GOT3 (cell line): Measurements from ENCODE around the gene CDH24.
"Not testable (repeated sequence)": the region's sequence is repeated elsewhere in the genome, so short reads cannot be mapped to it uniquely, and the experiment has no call there.

Experiments
- DNase-seq: peaks from one replicate; lab custom pipeline; 2025; ENCODE audit warnings: mixed read lengths; lab: John Stamatoyannopoulos, UW

The CDH24 gene

DNA sequence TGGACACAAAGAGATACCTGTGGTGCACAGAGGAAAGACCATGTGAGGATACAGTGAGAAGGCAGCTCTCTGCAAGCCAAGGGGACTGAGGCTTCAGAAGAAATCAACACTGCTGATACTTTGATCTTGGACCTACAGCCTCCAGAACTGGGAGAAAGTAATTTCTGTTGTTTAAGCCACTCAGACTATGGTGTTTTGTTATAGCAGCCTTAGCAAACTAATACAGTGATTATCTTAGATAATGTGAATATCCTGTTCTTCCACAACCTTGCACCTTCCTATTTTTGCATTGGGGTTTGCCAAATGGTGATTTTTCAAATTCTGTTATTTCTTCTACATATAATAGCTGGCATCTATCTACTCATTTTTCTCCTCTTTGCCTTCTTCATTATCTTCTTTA lies 39.2 kb downstream of the CDH24 start:
- DNase-seq: no peak

DNA sequence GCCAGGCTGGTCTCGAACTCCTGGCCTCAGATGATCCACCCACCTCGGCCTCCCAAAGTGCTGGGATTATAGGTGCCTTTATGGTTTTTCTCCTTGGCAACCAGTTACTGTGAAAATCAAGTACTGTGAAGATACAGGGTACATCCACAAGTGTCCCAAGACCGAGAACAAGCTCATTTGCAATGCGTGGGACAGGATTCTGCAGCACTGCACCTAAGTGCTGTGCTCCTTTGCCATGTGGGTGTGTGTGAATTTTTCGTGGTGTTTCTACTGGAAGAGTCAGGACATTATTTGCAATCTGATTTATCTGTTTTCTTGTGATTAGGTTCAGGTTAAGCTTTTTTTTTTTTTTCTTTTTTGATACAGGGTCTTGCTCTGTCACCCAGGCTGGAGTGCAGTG lies 40.2 kb downstream of the CDH24 start:
- no peak for DNase-seq

DNA sequence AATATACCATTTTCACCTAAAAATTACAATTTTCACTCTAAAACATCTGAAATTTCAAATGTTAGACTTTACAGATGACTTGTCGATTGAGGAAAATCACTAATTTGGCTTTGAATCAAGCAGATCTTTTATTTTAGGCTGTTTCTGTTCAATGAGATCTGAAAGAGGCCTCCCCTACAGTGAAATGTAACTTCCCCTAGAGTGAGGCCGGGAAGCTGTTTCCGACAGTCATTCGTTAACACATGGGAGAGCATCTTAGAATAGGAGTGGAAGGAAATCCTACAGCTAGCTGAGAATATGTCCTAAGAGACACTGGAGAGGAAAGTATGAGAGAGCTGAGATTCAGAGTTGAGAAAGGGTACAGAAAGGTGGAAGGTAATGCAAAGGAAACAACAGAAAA lies 41.7 kb downstream of the CDH24 start:
- DNase-seq: no peak

DNA sequence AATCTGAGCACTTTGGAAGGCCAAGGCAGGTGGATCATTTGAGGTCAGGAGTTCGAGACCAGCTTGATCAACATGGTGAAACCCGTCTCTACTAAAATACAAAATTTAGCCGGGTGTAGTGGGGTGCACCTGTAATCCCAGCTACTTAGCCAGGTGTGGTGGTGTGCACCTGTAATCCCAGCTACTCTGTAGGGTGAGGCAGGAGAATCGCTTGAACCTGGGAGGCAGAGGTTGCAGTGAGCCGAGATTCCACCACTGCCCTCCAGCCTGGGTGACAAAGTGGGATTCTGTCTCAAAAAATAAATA lies 43.6 kb downstream of the CDH24 start:
- not testable (repeated sequence) for DNase-seq

DNA sequence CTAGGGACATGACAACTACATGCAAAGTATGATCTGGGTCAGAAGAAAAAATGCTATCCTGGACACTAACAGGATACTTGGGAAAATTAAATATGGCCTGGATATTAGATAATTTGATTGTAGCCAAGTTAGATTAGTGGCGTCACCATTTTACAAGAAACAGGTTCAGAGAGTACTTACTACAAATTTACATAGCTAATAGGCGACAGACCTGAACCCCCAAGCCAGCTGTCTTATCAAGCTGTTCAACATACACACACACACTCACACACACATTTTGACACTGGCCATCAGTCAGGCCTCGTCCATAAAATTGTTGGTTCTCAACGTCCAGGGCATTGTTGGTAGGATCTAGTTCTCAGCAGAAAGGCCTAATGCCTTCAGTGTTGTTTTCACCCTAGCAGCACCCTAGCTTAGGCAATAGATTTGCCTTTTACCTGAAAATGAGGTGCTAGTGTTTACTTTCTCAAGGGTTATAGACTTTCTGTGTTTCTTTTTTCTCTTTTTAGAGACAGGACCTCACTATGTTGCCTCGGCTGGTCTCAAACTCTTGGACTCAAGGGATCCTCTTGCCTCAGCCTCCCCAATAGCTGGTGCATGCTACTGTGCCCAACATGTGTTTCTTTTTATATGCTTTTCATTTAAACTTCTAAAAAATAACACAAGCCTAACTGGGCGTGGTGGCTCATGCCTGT lies 44.1 kb downstream of the CDH24 start:
- DNase-seq: no peak

DNA sequence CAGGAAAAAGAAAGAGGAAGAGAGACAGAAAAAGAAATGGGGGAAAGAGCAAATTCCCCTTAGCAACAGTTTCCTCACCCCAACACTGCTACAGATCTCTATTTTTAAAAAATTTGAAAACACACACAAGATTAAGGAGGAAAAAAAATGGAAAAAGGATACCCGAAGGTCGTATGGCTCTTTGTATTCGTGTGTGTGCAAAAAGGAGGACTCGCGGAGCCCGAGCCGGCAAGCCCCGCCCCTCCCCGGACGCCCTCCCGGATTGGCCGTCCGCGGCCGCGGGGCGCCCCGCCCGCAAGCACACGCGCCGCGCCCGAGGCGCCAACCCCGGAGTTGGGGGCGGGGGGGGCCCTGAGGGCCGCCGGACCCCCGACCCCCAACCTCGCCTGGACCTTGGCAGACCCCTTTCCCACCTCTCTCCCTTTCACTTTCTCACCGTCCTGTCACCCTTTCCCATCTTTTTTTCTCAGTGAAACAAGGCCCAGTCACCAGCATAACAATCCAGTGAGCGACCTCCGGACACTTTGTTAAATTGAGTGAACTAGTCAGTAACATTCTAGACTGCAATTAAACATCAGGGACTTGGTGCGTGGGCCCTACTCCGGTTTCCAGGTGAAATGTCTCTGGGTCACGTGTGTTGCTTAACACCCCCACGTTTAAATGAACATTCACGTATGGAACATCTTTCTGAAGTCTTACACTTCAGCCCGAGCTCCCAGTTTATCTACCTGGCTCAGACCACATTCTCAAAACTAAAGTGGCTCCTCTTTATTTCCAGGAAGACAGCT lies 47.2 kb downstream of the CDH24 start, which contains the start of gene C14orf93:
Gene C14orf93, minus strand, starts transcription at position 205 of the 788 bp plus-strand sequence. CDS start 11,120 bp downstream, outside the sequence.
- no peak for DNase-seq

DNA sequence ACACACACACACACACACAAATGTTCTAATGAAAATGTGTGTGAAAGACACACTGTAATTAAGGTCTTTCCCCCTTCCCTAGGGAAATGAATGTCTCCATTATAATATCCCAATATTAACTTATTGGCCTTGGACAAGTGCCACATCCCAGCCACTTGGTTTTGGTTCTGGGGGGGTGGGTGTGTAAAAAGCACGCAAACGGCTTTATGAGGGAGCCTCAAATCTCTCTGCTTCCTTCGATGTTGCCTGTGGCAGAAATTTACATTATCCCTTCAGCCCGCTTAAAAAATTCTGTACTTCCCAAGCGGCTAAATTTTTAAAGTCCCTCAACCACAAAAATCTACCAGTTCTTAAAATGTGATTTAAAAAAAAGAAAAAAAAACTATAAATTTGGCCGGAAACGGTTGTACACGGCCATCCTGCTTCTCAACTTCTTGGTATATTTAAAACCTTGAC lies 47.8 kb downstream of the CDH24 start:
- no peak for DNase-seq

DNA sequence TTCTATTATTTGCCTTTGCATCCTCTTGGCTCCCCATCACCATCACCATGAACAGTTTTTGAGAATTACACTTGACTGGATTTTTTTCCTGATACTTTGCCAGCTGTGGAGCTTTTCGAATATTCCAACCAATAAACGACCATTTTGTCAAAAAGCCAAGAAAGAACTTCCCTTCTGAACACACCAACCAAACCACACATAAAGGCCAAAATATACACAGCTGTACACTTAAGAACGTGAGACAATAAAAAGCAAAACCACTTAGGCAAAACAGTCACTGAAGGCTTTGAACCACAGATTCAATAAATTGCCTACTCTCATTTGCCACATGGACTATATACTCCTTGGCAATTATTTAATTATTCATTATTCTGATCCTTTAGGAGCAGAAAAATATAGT lies 48.5 kb downstream of the CDH24 start:
- DNase-seq: no peak

DNA sequence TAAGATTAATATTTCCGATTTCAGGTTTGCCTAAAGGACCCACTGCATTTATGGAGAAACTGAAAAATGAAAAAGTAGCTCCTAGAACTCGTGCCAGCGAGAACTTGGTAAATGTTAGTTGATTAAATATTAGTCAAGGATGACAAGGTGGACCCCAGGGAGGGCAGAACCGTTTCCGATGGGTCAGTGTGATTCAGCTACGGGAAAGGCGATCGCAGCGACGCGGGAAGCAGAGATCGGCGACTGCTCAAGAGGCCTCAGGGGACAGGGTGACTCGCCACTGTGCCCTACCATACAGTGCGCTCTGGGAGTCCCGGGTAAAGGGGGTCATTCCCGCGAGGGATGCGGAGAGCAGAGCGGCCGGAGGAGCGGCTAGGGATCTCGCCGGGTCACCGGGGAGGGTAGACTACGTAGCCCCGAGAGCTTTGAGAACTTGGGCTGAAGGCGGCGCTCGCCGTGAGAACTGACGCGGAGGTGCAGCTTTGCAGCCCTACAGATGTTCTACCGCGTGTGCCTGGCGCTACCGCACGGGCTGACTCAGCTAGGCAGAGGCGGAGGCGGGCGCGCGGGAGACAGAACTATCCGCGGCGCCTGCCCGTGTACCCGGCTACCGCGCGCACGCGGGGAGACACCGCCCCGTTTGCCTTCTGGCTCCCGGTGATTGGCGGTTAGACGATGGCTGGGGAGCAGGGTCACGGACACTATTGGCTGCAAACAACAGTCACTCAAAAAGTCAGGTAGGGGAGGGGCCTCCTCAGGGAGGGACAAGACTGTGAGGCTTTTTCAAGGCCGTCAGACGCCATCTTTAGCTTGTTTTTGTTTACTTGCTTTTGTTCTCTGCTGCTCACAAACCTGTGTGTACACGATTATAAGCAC lies 50.5 kb downstream of the CDH24 start:
- peak; percentile 58 for DNase-seq

DNA sequence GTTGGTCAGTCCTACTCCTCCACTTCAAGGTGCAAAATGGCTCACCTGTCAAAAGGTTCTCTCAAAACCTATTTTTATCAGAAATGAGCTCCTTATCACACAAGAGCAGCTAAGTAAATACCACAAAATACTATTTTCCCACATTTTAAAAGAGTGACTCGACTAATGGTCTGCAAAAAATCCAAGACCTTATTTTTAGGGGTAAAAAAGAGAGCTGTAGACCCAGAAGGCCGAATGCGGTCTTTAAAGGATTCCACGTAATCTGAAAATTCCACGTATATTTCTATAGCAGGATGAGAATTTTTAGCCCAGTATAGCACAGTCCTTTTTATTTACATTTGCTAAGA lies 51.2 kb downstream of the CDH24 start:
- DNase-seq: no peak

DNA sequence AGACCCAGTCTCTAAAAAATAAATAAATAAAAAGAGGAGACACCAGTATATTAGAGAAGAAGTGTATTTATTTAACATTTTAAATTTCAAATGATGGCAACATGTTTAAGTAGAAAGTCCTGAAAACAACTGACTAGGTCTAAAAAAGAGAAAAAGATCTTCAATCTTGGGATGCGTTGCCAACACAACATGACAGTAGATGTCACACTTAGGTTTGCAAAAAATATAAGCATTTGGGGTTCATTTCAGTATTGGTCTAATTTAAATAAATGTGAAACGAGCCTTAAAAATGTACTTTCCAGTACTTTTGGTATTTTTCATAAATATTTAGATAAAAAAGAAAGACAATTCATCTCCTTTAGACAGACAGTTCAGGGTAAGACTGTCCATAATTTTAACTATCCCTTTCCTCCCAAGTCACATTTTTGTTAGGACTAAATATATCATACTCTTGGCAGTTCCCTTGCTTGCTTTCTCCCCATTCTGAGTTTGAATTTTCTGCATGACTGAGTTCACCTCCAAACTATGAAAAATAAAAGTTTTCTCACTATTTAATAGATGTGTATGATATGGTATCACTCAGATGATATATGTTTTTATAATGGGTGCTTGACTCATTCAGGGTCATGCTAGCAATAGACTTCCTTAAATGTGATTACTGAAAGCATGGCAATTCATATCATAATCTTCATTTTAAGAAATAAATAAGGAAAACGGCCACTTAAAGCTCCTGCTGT lies 51.7 kb downstream of the CDH24 start:
- DNase-seq: no peak

DNA sequence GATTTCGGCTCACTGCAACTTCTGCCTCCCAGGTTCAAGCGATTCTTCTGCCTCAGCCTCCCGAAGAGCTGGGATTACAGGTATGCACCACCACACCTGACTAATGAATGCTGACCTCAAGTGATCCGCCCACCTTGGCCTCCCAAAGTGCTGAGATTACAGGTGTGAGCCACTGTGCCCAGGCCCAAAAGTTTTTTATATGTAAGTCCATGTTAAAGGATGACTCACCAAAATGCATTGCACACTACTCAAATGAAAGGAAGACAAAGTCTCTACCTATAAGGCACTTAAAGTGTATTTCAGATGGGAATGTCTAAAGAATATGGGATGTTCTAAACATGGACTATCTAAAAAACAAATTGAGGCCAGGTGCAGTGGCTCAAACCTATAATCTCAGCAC lies 53.0 kb downstream of the CDH24 start:
- not testable (repeated sequence) for DNase-seq

DNA sequence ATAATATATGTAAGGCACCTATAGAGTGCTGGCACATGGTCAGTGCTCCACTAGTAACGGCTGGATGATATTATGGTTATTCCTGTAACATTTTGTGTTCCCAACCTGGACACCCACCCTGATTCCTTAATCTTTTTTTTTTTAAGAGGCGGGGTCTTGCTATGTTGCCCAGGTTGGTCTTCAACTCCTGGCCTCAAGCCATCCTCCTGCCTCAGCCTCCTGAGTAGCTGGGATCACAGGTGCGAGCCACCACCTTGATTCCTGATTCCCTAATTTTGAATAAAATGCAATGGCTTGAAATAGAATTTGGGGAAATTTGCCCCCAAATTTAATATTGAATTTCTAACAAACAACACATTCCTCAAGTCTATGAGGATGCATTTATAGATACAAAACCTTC lies 54.7 kb downstream of the CDH24 start:
- DNase-seq: no peak

DNA sequence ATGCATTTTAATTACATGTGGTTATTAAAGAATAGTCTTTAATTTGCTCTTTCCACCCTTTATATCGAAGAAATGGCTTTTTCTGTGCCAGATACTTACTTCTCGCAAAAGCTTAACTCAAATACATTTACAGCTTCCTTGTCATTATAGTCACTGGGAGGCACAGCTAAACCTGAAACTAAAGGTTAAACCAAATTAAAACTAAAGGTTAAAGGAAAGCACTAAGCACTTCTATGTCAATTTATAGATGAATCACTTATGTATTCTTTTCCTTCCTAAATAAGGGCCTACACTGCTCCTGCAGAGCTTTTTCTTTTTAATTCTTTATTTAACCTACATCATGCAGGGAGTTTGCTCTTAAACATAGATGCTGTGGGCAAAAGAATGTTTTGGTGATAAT lies 56.5 kb downstream of the CDH24 start:
- no peak for DNase-seq

DNA sequence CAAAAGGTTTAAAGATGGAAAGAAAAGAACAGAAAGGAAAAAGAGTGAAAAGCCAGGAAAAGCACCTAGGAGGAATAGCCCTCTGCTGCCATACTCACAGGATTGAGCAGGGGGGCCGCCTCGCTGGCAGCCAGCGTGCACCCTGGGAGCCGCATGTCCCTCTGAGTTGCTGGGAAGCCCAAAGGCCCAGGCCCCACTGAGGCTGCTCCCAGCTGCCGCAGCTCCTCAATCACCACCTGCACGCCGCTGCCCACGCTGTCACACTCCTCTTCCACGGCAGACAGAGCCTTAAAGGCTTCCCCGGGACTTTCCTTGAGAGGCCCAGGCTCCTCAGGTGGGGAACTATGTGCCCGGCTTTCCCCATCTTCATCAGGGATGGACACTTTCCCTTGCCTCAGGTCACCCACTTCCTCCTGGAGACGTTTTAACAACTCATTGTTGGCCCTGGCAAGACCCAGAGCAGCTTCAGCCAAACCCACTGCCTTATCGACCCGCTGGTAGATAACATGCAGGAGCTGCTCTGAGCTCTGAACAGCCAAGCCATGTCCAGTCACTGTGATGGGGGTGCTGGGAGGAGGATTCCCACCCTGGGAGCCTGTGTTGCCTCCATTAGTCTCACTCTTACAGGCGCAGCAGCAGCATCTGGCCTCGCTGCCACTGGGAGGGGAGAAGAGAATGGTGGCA lies 58.8 kb downstream of the CDH24 start:
- no peak for DNase-seq

DNA sequence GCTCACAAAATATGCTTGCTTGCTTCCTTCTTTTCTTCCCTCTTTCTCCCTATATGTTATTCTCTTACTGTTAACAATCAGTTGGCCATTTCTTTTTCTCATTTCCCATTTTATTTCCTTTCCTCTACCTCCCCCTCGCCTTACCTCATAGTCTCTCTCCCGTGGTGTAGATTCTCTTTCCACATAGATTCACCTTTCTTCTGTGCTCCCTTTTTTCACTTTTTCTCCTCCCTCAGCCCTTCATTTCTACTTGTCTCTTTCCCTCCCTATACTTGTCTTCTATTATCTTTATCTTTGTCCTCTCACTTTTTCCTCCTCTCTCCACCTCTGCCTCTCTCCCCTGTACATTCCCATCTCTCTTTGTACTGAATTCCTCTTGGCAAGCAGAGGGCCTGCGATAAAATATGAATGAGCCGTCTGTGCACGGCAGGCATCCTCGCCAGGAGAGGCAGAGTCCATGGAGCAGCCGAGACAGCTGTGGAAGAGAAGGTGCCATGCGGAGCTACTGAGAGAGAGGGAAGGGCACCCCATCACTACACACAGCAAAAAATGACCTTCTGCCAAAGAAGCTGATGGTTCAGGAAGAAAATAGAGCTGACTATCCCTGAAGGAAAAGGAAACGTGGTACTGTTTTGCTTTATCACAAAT lies 59.5 kb downstream of the CDH24 start:
- DNase-seq: no peak
